ENCODE data around the gene MUCL1.

MUCL1 gene

DNA sequence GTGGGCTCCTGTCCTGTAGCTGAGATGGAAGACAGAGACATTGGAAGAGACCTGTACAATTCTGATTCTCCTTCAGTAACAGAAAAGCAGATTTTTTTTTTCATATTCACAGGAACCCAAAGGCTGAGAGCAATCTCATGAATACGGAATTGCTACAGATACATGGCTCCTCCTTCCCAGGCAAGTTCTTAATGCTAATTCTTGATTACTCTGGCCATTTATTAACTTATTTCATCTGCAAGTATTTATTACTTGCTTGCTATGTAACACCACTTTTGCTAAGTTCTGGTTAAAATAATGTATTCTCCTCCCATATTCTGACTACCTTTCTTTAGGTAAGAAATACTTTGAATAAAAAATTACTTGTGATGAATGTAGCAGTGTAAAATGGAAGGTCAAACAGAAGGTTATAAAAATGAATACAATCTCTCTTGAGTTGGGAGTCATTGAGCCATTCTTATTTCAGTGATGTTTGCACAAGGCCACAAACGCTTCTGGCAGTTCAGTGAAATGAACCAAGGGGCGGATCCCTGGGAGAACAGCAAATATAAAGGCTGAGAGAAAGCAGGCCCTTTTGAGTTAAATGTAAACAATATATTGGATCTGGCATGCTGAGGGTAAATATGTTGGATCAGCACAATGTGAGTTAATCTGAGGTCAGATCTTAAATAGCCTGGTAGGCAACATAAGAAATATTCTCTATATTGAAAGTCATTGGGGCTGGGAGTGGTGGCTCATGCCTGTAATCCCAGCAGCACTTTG, 37.6 kb downstream of the MUCL1 start:
- H3K27ac ChIP-seq, result peak overlapping the region; percentile 97
- no peak for TF ChIP-seq ZFX (IDR thresholded peaks at IDR 0.05; ENCODE audit: borderline replicate concordance)
- TF ChIP-seq, protein P1, sequence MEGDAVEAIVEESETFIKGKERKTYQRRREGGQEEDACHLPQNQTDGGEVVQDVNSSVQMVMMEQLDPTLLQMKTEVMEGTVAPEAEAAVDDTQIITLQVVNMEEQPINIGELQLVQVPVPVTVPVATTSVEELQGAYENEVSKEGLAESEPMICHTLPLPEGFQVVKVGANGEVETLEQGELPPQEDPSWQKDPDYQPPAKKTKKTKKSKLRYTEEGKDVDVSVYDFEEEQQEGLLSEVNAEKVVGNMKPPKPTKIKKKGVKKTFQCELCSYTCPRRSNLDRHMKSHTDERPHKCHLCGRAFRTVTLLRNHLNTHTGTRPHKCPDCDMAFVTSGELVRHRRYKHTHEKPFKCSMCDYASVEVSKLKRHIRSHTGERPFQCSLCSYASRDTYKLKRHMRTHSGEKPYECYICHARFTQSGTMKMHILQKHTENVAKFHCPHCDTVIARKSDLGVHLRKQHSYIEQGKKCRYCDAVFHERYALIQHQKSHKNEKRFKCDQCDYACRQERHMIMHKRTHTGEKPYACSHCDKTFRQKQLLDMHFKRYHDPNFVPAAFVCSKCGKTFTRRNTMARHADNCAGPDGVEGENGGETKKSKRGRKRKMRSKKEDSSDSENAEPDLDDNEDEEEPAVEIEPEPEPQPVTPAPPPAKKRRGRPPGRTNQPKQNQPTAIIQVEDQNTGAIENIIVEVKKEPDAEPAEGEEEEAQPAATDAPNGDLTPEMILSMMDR (IDR thresholded peaks at IDR 0.05), result no peak

Data from 22Rv1 (cell line).